NCI-H2081 (cell line): ENCODE measurements around the gene FADS1.
A peak's percentile ranks its signal among the peaks of the same experiment; 100 is the strongest.

Experiments used
- DNase-seq, 2 experiments: peaks; one replicate each; lab custom pipeline; 2025; lab: John Stamatoyannopoulos, UW

FADS1 gene

DNA sequence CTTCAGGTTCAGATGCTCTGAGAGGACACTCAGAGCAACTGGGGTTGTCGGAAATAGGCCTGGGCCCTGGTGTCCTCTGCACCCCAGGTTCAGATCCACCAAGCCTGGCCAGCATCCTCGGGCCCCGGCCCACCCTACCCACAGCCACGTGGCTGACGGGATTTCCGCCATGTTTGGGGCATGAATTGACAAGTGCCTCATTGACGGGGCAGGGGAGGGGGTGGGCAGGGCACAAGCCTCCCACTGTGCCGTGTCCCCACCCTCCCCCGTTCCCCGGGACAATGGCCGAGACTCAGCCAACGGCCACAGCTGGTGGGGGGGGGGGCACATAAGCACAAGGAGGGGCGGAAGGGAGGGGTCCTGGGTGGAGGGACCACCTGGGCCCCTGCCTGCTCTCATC is 55.9 kb downstream of the FADS1 start:
- DNase-seq = no peak

DNA sequence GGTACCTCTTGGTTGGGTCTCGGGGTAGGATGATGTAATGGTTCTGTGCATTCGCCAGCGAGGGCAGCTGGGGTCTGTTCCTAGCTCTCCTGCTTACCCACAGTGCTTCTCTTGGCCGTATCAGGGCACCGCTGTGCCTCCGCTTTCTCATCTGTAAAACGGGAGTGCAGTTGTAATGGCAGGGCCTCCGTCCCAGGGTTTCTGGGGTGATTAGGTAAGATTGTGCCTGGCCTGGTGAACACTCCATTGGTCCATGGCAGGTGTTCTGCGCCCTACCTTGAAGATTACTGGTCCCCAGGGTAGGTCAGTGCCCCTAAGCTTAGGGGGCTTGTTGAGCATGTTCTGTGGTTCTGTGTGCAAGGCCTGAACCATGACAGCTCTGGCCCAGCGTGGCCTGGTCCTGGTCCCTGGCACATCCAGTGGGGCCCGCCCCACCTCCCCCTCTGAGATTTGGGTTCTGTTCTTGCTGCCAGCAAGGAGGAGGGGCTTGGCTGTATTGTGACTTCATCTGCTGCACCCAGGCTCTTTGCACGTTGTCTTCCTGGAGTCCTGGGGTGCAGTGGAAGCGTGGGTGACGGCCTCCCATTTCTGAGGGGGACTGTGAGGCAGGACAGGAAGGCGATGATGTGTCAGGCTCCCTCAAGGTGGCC is 59.5 kb downstream of the FADS1 start:
- DNase-seq = no peak

DNA sequence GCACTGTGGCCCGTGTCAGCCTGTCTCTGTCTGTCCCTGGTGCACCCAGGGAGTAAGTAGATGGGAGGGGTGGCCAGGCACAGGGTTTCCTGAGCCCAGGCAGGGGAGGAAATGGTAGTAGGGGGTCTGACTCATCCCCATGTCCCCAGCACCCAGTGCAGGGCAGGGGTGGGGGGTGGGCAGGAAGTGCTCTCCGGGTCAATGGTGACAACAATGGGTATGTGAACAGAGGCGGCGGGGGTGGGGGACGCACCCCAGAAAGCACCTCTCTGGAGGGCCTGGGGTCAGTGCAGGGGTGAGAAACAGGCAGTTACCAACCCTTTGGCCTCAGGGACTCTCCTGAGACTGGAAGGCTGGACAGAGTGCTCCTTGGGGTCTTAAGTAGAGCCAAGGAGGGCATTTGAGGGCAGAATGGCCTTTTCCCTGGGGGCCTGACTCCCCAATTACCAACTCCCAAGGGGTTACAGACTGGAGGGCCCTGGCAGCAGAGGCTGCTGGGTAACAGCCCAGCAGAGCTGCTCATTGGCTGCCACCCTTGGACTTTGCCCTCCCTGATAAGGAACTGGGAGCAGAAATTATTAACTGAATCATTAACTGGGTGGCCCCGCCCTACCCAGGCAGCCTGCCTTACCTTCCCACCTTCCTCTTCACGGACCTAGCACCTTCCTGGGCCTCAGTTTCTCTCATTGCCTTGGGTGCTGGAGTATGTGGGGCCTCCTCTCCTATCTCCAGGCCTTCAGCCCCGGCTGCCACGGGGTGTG is 60.2 kb downstream of the FADS1 start:
- DNase-seq = no peak

DNA sequence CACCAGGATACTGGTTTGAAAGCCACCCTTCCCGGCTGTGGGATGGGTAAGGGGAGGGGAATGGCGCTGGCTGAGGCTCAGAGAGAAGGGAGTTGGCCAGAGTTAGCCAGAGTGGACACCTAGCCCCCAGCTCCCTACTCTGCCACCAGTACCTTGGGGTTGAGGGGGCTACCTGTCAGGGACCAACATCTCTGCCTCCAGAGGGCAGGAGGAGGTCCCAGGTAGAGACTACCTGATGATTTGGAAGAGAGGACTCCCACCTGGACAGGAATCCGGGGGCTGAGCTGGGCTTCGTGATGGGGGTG is 60.7 kb downstream of the FADS1 start:
- DNase-seq = no peak

DNA sequence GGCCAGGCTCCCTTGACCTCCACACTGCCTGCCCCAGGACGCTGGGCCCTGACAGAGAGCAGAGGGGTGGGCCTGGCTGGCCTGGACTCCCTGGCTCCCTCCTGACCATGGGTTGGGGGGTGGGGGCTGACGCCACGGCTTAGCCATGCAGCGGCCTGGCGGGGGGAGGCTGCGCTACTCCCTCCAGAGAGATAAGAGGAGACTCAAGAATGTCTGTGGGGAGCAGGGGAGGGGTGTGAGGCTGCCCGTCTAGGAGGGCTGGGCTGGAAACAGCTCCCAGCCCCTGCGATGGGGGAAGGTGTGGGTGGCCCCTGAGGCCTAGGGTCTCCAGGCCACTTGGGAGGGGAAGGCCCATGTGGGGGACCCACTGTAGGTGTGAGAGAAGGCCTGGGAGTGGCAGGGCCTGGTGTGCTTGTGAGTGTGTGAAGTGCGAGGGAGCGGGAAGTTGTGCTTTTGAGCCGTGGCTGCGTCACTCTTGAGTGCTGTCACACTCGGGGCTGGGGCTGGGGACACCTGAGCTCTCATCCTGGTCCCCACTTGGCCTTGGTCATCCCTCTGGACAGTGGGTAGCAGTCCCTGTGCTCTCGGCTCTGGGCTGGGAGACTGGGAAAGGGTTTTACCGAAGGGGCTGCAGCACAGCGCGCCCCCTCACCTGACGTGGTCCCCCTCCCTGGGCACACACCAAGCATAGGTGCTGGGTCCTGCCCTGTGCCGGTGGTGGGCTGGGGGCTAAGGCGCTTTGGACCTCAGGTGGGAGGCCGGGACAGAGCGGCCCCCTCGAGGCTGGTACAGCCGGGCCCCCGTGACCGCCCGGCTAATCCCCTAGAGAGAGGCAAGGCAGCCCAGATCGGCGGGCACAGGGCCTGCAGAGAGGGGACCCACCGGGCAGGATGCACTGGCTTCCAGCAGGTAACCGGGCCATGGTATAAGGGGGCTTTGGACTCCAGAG is 62.0 kb downstream of the FADS1 start:
- no peak for DNase-seq

DNA sequence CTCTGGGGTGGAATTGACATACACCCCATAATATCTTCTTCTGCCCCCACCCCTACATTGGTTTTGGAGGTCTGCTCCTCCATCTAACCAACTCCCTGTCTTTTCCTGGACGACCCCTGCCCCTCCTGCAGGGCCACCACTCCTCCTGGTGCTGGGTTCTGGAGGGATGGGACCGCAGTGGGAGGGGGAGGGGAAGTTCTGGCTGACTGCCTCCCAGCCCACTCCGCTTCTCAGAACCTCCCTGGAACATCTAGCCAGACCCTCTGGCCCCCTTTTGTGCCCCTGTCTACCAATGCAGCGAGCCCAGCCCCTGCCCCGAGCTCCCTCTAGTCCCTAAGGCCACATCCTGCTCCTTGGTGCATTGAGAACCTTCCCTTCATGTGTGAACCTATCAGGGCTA is 63.1 kb downstream of the FADS1 start:
- DNase-seq = no peak

- DNase-seq = no peak
These were observed 63.8 kb downstream of the FADS1 start for GRCh38 chr11:61752925-61753521.

DNA sequence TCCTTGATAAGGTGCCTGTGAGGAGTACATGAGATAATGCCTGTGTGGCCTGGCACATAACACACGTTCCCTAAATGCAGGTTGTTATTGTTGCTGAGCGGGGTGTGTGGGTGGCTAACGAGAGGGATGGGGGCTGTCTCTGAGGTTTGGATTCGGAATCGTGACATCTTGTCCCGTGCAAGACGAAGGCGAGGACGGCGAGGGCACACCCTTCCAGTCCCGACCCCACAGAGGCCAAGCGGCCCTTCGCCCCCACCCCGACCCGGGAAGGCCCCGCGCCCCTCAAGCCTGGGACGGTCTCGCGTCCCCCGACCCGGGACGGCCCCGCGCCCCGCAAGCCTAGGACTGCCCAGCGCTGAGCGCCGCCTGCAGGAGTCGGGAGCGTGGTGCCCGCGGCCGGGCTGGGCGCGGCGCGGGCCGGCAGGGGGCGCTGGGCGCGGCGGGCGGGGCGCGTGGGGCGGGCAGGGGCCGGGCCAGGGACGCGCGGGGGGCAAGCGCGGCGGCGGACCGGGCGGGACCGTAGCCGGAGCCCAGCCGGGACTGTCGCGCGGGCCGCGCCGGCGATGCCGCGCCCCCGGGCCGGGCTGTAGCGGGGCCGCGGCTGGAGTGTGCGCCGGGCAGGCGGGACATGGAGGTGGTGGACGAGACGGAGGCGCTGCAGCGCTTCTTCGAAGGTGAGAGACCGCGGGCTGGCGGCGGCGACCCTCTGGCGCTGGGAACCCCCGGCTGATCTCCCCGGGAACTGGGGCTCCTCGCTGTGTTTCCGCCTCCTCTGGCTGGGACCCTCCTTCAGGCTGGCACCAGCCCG is 64.5 kb downstream of the FADS1 start, which contains the start of gene MYRF:
Gene MYRF (plus strand): TSS at position 520 of the 808 bp plus-strand sequence. CDS start 109 bp downstream, at position 629.
- peak; percentile 19 to 35 for DNase-seq

GRCh38 chr11:61751384-61751783 is 65.4 kb downstream of the FADS1 start:
- no peak for DNase-seq

GRCh38 chr11:61750631-61751273 is 66.1 kb downstream of the FADS1 start:
- DNase-seq = no peak
